Common myeloid progenitor, CD34-positive (primary cell): ENCODE data around the gene TSSK3.
A peak's percentile ranks its signal among the peaks of the same experiment; 100 is the strongest.

ENCODE experiments used
- CTCF ChIA-PET: fragments of 350-600 bp; sonication (Branson Sonifier 250); formaldehyde crosslinking; loops from one replicate; lab custom pipeline; 2021; ENCODE audit warnings: antibody characterized with exemption; lab: Charles Lee
- POLR2A ChIA-PET: fragments of 350-600 bp; sonication (Branson Sonifier 250); formaldehyde crosslinking; loops from one replicate; lab custom pipeline; 2021; ENCODE audit warnings: antibody characterized with exemption; lab: Charles Lee
- DNase-seq, 3 donors: peaks; one replicate each; pipeline versions ENCODE4 v3.0.0 to v3.0.0-alpha.2; 2013
- H3K27ac ChIP-seq, 2 experiments: 1 replicate in 1 of 2; 2 replicates in 1 of 2; pipeline ENCODE4 v1.7.0; 2013; ENCODE audit warnings: inconsistent platforms in 2 of 2, low read length in 2 of 2, mild to moderate bottlenecking in 2 of 2, low read depth in 1 of 2, moderate library complexity in 1 of 2; ENCODE audit not compliant: severe bottlenecking in 2 of 2, insufficient read depth in 1 of 2, poor library complexity in 1 of 2
- H3K27me3 ChIP-seq, 5 experiments: replicated peaks in 2 of 5; 1 replicate in 3 of 5; 2 replicates in 2 of 5; pipeline versions ENCODE4 v1.6.1 to v1.7.0; 2013; ENCODE audit warnings: low read length in 4 of 5, mild to moderate bottlenecking in 2 of 5, moderate library complexity in 2 of 5, inconsistent platforms in 1 of 5; ENCODE audit not compliant: insufficient read depth in 5 of 5, control insufficient read depth in 4 of 5
- H3K36me3 ChIP-seq, 4 experiments: 1 replicate in 2 of 4; 2 replicates in 2 of 4; pipeline versions ENCODE4 v1.6.1 to v1.7.0; 2013; ENCODE audit warnings: low read length in 3 of 4, control low read depth in 1 of 4, mild to moderate bottlenecking in 1 of 4; ENCODE audit not compliant: control insufficient read depth in 4 of 4, insufficient read depth in 4 of 4
- H3K4me1 ChIP-seq, 4 experiments: 1 replicate in 3 of 4; 2 replicates in 1 of 4; pipeline versions ENCODE4 v1.6.1 to v1.7.1; 2013; ENCODE audit warnings: low read length in 3 of 4, mild to moderate bottlenecking in 3 of 4, control low read depth in 1 of 4, inconsistent platforms in 1 of 4, moderate library complexity in 1 of 4; ENCODE audit not compliant: control insufficient read depth in 4 of 4, insufficient read depth in 4 of 4; ENCODE audit errors: control extremely low read depth in 1 of 4
- H3K4me3 ChIP-seq, 7 experiments: 1 replicate in 4 of 7; 2 replicates in 3 of 7; pipeline versions ENCODE4 v1.5.1 to v1.7.0; 2013; ENCODE audit warnings: mild to moderate bottlenecking in 7 of 7, low read length in 6 of 7, moderate library complexity in 6 of 7, inconsistent platforms in 2 of 7, low read depth in 2 of 7, control low read depth in 1 of 7; ENCODE audit not compliant: insufficient read depth in 4 of 7, control insufficient read depth in 1 of 7; ENCODE audit errors: extremely low read depth in 1 of 7
- H3K9me3 ChIP-seq, 5 experiments: 1 replicate in 4 of 5; 2 replicates in 1 of 5; pipeline versions ENCODE4 v1.6.1 to v1.7.1; 2013; ENCODE audit warnings: low read length in 4 of 5, mild to moderate bottlenecking in 2 of 5, inconsistent platforms in 1 of 5, low read depth in 1 of 5, moderate library complexity in 1 of 5; ENCODE audit not compliant: control insufficient read depth in 4 of 5, insufficient read depth in 2 of 5; ENCODE audit errors: control extremely low read depth in 1 of 5
- WGBS: methylation state at CpG from one replicate; pipeline ENCODE4 v1.1.5; 2013; ENCODE audit not compliant: insufficient coverage; 5-methylcytosine and 5-hydroxymethylcytosine counted together

The TSSK3 gene

DNA sequence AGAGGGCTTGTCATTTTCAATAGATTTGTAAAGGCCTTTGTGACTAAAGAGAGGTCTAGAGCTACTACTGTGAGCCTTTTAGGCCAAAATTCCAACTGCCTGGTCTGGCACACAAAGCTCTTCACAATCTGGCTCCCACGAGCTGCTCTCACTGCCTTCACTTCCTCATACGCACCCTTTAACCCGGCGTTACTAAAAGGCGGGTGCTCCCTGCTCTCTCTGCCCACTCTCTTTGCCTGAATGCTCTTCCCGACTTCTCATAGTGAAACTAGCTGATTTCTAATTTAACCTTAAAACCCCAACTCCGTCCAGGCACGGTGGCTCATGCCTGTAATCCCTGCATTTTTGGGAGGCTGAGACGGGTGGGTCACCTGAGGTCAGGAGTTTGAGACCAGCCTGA is 17.7 kb downstream of the TSSK3 start:
- Histone ChIP-seq H3K4me3 (no peak overlapping the region), H3K4me1 (no peaks in the 10 kb centered on the region), H3K9me3 (no peaks in the 10 kb centered on the region), H3K27me3 (no peaks in the 10 kb centered on the region), H3K27ac (no peak overlapping the region), H3K36me3 (peaks cover 18 to 91% (median 71%) of the 10 kb centered on the region in 4 experiments)
- POLR2A ChIA-PET, result no interaction called here
- CTCF ChIA-PET, result interaction anchor here (1.1 to 1.7 kb wide), 2 partner anchors 17 to 43 kb away, joined by 3 to 4 read pairs; no protein-coding TSS in a partner anchor
- 96% methylated on average over 9 of the region's 9 CpGs for whole genome bisulfite sequencing
- no peak for DNase-seq

DNA sequence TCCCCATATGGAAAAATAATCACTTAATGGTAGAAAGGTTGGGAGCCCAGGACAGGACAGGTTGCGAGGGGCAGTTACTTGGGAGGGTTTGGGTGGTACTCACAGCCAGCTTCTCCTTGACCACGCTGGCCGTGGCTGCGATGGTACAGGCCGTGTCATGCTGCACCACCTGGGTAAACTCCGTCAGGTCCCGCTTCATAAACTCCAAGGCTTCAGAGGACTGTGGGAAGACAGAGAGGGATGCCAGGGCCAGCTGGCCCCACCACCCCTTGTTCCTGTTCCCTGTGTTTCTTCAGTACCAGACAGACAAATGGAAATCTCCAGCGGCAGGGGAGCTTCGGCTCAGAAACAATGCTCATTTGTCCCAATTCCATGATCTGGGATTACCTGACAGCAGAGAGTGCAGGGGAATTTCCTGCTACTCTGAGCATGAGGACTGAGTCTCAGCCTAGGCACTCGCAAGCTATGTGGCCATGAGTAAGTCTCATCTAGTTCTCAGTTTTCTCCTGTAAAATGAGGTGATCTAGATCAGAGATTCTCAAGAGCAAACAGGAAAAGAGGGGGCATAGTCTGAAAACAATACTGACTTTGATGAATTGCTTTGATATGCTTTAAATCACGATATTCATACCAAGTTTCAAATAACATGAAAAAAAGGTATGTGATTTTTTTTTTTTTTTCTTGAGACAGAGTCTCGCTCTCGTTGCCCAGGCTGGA is 24.5 kb downstream of the TSSK3 start:
- no peak for DNase-seq
- Histone ChIP-seq H3K27ac (no peak overlapping the region), H3K9me3 (no peaks in the 10 kb centered on the region), H3K4me1 (peaks cover 0 to 5% (median 4%) of the 10 kb centered on the region in 4 experiments), H3K4me3 (no peak overlapping the region), H3K36me3 (peaks cover 18 to 81% (median 45%) of the 10 kb centered on the region in 4 experiments), H3K27me3 (no peaks in the 10 kb centered on the region)
- WGBS, result 94% methylated on average over 5 of the region's 13 CpGs
- ChIA-PET POLR2A (interaction anchor here (0.9 kb wide), 1 partner anchor 9 kb away, joined by 3 read pairs; no protein-coding TSS in a partner anchor), CTCF (interaction anchor here (1.1 to 1.6 kb wide), 4 partner anchors 10 to 170 kb away, joined by 3 to 4 read pairs (median 3); no protein-coding TSS in a partner anchor)

DNA sequence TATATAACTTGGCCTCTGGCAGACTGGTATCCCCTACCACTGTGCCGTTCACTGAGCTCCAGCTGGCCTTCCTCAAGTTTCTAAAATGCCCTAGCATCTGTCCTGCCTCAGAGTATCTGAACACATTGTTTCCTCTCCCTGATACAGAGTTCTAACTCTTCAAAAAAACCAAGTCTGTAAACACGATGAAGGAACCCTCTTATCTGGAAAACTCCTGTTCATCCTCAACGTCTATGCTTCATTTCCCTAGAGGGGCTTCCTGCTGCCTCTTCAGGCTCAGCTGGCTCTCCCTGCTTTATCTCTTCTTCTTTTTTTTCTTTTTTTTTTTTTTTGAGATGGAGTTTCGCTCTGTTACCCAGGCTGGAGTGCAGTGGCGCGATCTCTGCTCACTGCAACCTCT is 26.3 kb downstream of the TSSK3 start:
- no peaks in the 10 kb centered on the region for H3K27me3 ChIP-seq
- ChIA-PET CTCF (interaction anchor here (1.4 to 1.7 kb wide), 2 partner anchors 11 to 14 kb away, joined by 3 to 5 read pairs; no protein-coding TSS in a partner anchor), POLR2A (no interaction called here)
- H3K27ac ChIP-seq, result no peak overlapping the region
- H3K4me3 ChIP-seq, result no peak overlapping the region
- no peaks in the 10 kb centered on the region for H3K9me3 ChIP-seq
- H3K36me3 ChIP-seq, result peaks cover 17 to 65% (median 38%) of the 10 kb centered on the region in 4 experiments
- 97% methylated on average over 3 of the region's 6 CpGs for WGBS
- H3K4me1 ChIP-seq, result peaks cover 13 to 21% (median 17%) of the 10 kb centered on the region in 4 experiments
- DNase-seq, result no peak

DNA sequence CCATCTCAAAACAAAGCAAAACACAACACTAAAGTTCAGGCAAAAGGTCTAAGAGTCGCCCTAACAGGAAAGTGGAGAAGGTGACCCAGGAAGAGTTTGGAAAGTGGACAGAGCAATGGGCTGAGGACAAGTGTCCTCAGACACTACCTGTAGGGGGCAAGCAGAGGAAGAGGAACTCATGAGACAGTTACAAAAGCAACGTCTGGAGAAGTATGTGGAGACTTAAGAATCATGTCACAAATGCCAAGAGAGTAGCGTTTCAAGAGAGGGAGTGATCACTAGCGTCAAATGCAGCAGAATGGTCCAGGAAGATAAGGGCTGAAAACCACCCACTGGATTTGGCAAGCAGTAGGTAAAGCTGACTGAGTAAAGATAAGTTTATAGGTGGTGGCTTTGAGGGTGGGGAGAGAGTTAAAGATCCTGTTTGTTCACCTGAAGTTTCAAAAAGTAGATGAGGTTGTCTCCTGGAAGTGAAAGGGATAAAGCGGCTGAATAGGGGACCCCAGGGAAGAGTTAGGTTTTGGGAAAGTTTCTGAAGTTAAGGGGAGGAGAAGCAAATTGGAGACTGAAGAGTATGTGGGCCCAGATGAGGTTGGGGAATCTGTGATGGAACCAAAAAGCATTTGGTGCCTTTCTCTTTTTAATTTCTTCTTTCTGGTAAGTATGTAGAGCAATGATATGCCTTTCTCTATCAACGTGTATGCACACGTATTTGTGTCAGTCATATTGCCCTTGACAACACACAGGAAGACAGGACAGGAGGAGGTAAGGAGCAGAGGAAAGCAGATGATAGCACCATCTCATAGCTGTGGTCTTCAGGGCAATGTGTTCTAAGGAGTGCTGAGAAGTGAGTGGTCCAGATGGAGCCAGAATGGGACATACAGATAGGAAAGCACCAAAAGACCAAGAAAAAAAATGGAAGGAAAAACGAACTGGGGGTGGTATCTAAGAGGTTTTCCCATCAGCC is 28.8 kb downstream of the TSSK3 start:
- ChIA-PET CTCF (interaction anchor here (1.0 to 1.4 kb wide), 2 partner anchors 8 to 66 kb away, joined by 3 to 4 read pairs; no protein-coding TSS in a partner anchor), POLR2A (interaction anchor here (0.7 kb wide), 1 partner anchor 8 kb away, joined by 3 read pairs; no protein-coding TSS in a partner anchor)
- Histone ChIP-seq H3K27me3 (no peaks in the 10 kb centered on the region), H3K4me1 (peaks cover 14 to 29% (median 26%) of the 10 kb centered on the region in 4 experiments), H3K4me3 (no peak overlapping the region), H3K36me3 (peaks cover 8 to 42% (median 27%) of the 10 kb centered on the region in 4 experiments), H3K27ac (peak overlapping the region in 1 of 2 experiments; percentile 98), H3K9me3 (no peaks in the 10 kb centered on the region)
- DNase-seq, result peak; percentile 57 to 83 (median 71)
- WGBS, result 66% methylated on average over 5 of the region's 8 CpGs

DNA sequence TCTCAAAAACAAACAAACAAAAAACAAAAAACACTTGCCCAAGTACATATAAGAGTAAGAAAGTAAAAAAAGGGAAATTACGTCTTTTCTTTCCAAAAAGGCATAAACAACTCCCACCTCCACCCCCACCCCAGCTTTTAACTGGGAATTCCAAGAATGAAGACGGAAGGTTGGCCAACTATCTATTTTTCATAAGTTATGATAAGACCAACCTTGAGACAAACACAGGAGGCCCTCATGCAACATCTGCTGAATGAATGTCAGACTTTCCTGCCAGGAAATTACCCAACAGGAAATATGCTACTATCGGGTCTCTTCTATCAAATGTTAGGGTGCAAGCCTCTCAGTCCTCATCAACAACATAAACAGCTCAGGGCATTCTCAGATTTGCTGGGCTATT is 30.0 kb downstream of the TSSK3 start:
- 20% methylated on average over 1 of the region's 3 CpGs for WGBS
- peaks cover 14 to 29% (median 26%) of the 10 kb centered on the region in 4 experiments for H3K4me1 ChIP-seq
- DNase-seq, result peak in 1 of 3 donors; percentile 35
- H3K27me3 ChIP-seq, result no peaks in the 10 kb centered on the region
- ChIA-PET CTCF (interaction anchor here (1.0 to 1.4 kb wide), 2 partner anchors 20 to 67 kb away, joined by 3 to 4 read pairs; no protein-coding TSS in a partner anchor), POLR2A (interaction anchor here (0.7 kb wide), 1 partner anchor 10 kb away, joined by 3 read pairs; no protein-coding TSS in a partner anchor)
- peak overlapping the region in 2 of 7 experiments; percentile 25 to 35 for H3K4me3 ChIP-seq
- no peaks in the 10 kb centered on the region for H3K9me3 ChIP-seq
- H3K27ac ChIP-seq, result peak overlapping the region in 1 of 2 experiments; percentile 98
- peaks cover 8 to 33% (median 21%) of the 10 kb centered on the region in 4 experiments for H3K36me3 ChIP-seq

DNA sequence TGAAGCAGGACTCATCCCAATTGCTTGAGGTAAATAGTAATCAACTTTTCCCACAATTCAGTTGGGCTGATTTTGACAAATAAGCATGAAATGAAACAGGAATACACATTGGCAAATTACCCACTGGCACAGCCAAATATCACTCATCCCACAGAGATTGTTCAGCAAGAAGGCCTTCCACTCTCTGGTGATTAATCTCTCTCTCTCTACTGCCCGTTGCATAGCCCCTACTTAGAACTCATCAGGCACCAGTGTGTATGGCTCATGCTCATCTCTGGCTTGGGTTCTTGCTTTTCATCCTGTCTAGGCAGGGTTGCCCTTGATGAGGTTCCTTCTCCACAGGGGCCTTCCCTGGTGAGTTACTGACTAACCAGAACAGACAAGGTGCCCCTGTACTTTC is 30.8 kb downstream of the TSSK3 start:
- Histone ChIP-seq H3K9me3 (no peaks in the 10 kb centered on the region), H3K27me3 (no peaks in the 10 kb centered on the region), H3K4me3 (peak overlapping the region in 6 of 7 experiments; percentile 80 to 91 (median 86)), H3K36me3 (peaks cover 5 to 29% (median 18%) of the 10 kb centered on the region in 4 experiments), H3K4me1 (peaks cover 14 to 29% (median 26%) of the 10 kb centered on the region in 4 experiments), H3K27ac (peak overlapping the region in 1 of 2 experiments; percentile 98)
- POLR2A ChIA-PET, result interaction anchor here (1.8 kb wide), 1 partner anchor 57 kb away, joined by 8 read pairs; the partner anchor contains the start of gene MARCKSL1
- CTCF ChIA-PET, result interaction anchor here (1.2 to 1.9 kb wide), 4 partner anchors 8 to 21 kb away, joined by 3 to 9 read pairs (median 4); no protein-coding TSS in a partner anchor
- WGBS, result 88% methylated on average over 1 of the region's 1 CpG
- no peak for DNase-seq
